ENCODE data around the gene MAGEA1.
"Not testable (repeated sequence)": the region's sequence is repeated elsewhere in the genome, so short reads cannot be mapped to it uniquely, and the experiment has no call there.

MAGEA1 gene

GRCh38 chrX:153179131-153179530 lies at the start of gene MAGEA1:
MAGEA1 (plus strand) TSS chrX:153179284; CDS start chrX:153182390, 3,106 bp downstream.
- DNase-seq (ENCODE audit: low read depth in 4 of 4, low spot score in 1 of 4) = no peak

- DNase-seq (ENCODE audit: low read depth in 4 of 4, low spot score in 1 of 4) = not testable (repeated sequence)
Measured at GRCh38 chrX:153132924-153133323, 46.2 kb upstream of the MAGEA1 start.

- DNase-seq (ENCODE audit: low read depth in 4 of 4, low spot score in 1 of 4) = not testable (repeated sequence)
Measured at GRCh38 chrX:153139074-153139473, 40.0 kb upstream of the MAGEA1 start.

GRCh38 chrX:153146288-153146687 lies 32.8 kb upstream of the MAGEA1 start:
- DNase-seq (ENCODE audit: low read depth in 4 of 4, low spot score in 1 of 4) = not testable (repeated sequence)

GRCh38 chrX:153153516-153153915 lies 25.6 kb upstream of the MAGEA1 start:
- DNase-seq (ENCODE audit: low read depth in 4 of 4, low spot score in 1 of 4) = no peak

GRCh38 chrX:153157450-153157849 lies 21.6 kb upstream of the MAGEA1 start:
- DNase-seq (ENCODE audit: low read depth in 4 of 4, low spot score in 1 of 4) = no peak

GRCh38 chrX:153158319-153158718 lies 20.8 kb upstream of the MAGEA1 start:
- no peak for DNase-seq (ENCODE audit: low read depth in 4 of 4, low spot score in 1 of 4)

GRCh38 chrX:153161952-153162351 lies 17.1 kb upstream of the MAGEA1 start:
- no peak for DNase-seq (ENCODE audit: low read depth in 4 of 4, low spot score in 1 of 4)

GRCh38 chrX:153164733-153165132 lies 14.4 kb upstream of the MAGEA1 start:
- no peak for DNase-seq (ENCODE audit: low read depth in 4 of 4, low spot score in 1 of 4)

GRCh38 chrX:153168423-153168822 lies 10.7 kb upstream of the MAGEA1 start:
- not testable (repeated sequence) for DNase-seq (ENCODE audit: low read depth in 4 of 4, low spot score in 1 of 4)

GRCh38 chrX:153181822-153182221 lies 2.7 kb downstream of the MAGEA1 start:
- no peak for DNase-seq (ENCODE audit: low read depth in 4 of 4, low spot score in 1 of 4)

- DNase-seq (ENCODE audit: low read depth in 4 of 4, low spot score in 1 of 4) = no peak
Measured at GRCh38 chrX:153184787-153185186, 5.7 kb downstream of the MAGEA1 start.

- no peak for DNase-seq (ENCODE audit: low read depth in 4 of 4, low spot score in 1 of 4)
Measured at GRCh38 chrX:153190381-153190780, 11.3 kb downstream of the MAGEA1 start.

GRCh38 chrX:153200462-153200861 lies 21.4 kb downstream of the MAGEA1 start:
- DNase-seq (ENCODE audit: low read depth in 4 of 4, low spot score in 1 of 4) = no peak

- DNase-seq (ENCODE audit: low read depth in 4 of 4, low spot score in 1 of 4) = no peak
Measured at GRCh38 chrX:153206425-153207046, 27.5 kb downstream of the MAGEA1 start.

GRCh38 chrX:153209347-153209746 lies 30.3 kb downstream of the MAGEA1 start:
- no peak for DNase-seq (ENCODE audit: low read depth in 4 of 4, low spot score in 1 of 4)

- DNase-seq (ENCODE audit: low read depth in 4 of 4, low spot score in 1 of 4) = no peak
Measured at GRCh38 chrX:153214934-153215333, 35.9 kb downstream of the MAGEA1 start.

GRCh38 chrX:153216926-153217325 lies 37.8 kb downstream of the MAGEA1 start:
- no peak for DNase-seq (ENCODE audit: low read depth in 4 of 4, low spot score in 1 of 4)

- no peak for DNase-seq (ENCODE audit: low read depth in 4 of 4, low spot score in 1 of 4)
Measured at GRCh38 chrX:153225438-153226098, 46.5 kb downstream of the MAGEA1 start.

GRCh38 chrX:153226344-153227185 lies 47.5 kb downstream of the MAGEA1 start:
- peak in 1 of 4 experiments; percentile 2 for DNase-seq (ENCODE audit: low read depth in 4 of 4, low spot score in 1 of 4)
